Activated T-cell treated with anti-CD3 and anti-CD28 coated beads, Interleukin-2, amount 50 U/mL, for 4 hours (primary cell): ENCODE measurements around the gene ALS2. TPM values are rescaled to one million over a fixed set of nuclear protein-coding genes. Genes with fewer than 3 reads are reported as not detected.
"Not testable (repeated sequence)": the region's sequence is repeated elsewhere in the genome, so short reads cannot be mapped to it uniquely, and the experiment has no call there.

Source experiments
- ATAC-seq, 2 donors: fragments of 200-7000 bp; cut with Tn5 transposase; one replicate each; pipeline ENCODE4 v1.10.0; 2021
- DNase-seq: peaks from one replicate; pipeline ENCODE4 v3.0.0-alpha.2; 2020
- H3K27me3 Mint-ChIP-seq: one replicate; pipeline ENCODE4 v1.8.0; 2021; ENCODE audit warnings: low read depth, mixed read lengths
- H3K36me3 Mint-ChIP-seq: one replicate; pipeline ENCODE4 v1.8.0; 2022; ENCODE audit warnings: mixed read lengths; ENCODE audit not compliant: insufficient read depth
- H3K4me1 Mint-ChIP-seq: one replicate; pipeline ENCODE4 v1.8.0; 2021; ENCODE audit warnings: low read depth, mixed read lengths
- H3K4me3 Mint-ChIP-seq: one replicate; pipeline ENCODE4 v1.8.0; 2021; ENCODE audit warnings: mild to moderate bottlenecking, moderate library complexity, mixed read lengths
- H3K9me3 Mint-ChIP-seq: one replicate; pipeline ENCODE4 v1.8.0; 2021; ENCODE audit warnings: mixed read lengths
- total RNA-seq, 3 donors: library from RNA; stranded (reverse); gene quantifications; one replicate each; pipeline ENCODE4 v1.2.1, GENCODE V29; 2021

Gene ALS2
- total RNA-seq, 3 donors from 2014 or later: 13.3 to 15.1 (median 14.8) TPM

DNA sequence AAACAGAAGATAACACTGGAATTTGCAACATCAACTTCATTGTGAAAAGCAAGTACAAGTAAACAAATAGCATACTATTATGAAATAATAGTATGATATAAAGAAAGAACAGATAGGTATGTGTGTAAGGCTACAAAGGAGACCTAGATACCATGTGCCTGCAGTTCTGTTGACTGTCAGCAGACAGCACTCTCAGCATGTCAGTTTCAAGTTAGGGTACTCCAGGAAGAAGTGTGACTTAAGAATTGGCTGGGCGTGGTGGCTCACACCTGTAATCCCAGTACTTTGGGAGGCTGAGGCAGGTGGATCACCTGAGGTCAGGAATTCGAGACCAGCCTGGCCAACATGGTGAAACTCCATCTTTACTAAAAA, 18.2 kb upstream of the ALS2 start:
- H3K36me3 Mint-ChIP-seq, H3K4me1 Mint-ChIP-seq, ATAC-seq, H3K4me3 Mint-ChIP-seq, H3K9me3 Mint-ChIP-seq, DNase-seq: not testable (repeated sequence)
- H3K27me3 Mint-ChIP-seq: peaks cover 13% of the 10 kb centered on the region

- Mint-ChIP-seq H3K36me3 (no peaks in the 10 kb centered on the region), H3K4me3 (no peak overlapping the region), H3K4me1 (no peaks in the 10 kb centered on the region), H3K9me3 (no peaks in the 10 kb centered on the region), H3K27me3 (peaks cover 9% of the 10 kb centered on the region)
- ATAC-seq (no peak), DNase-seq (no peak)
Observed at GRCh38 chr2:201798252-201798913, 17.6 kb upstream of the ALS2 start.

- DNase-seq: no peak
- Mint-ChIP-seq H3K4me1 (no peaks in the 10 kb centered on the region), H3K36me3 (no peaks in the 10 kb centered on the region), H3K4me3 (no peak overlapping the region), H3K9me3 (no peaks in the 10 kb centered on the region), H3K27me3 (peaks cover 8% of the 10 kb centered on the region)
- ATAC-seq: no peak
Observed at GRCh38 chr2:201797175-201797840, 16.6 kb upstream of the ALS2 start.

GRCh38 chr2:201796478-201796865, 15.7 kb upstream of the ALS2 start:
- H3K4me3 Mint-ChIP-seq: no peak overlapping the region
- DNase-seq: no peak
- H3K4me1 Mint-ChIP-seq: no peaks in the 10 kb centered on the region
- peaks cover 12% of the 10 kb centered on the region for H3K27me3 Mint-ChIP-seq
- no peaks in the 10 kb centered on the region for H3K9me3 Mint-ChIP-seq
- ATAC-seq: no peak
- H3K36me3 Mint-ChIP-seq: no peaks in the 10 kb centered on the region

- DNase-seq (no peak), ATAC-seq (no peak)
- Mint-ChIP-seq H3K27me3 (peaks cover 9% of the 10 kb centered on the region), H3K36me3 (no peaks in the 10 kb centered on the region), H3K4me1 (no peaks in the 10 kb centered on the region), H3K4me3 (no peak overlapping the region), H3K9me3 (no peaks in the 10 kb centered on the region)
Observed at GRCh38 chr2:201795607-201796477, 15.1 kb upstream of the ALS2 start.

DNA sequence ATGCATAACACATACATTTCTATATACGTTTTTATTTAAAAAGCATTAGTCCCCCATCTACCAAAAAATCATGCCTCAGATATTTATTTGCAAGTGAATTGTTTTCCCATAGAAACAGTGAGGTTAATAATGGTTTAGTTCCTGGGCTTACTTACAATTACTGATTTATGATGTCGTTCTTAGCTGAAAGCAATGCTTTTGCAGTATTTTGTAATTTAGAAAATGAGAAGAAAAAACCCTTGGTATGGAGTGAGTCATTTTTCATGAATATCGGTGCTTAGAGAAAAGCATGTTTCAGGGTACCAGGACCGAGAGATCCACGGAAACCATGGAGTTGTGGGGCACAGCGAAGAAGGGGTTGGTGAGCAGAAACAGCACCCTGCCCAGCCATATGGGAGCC, 13.6 kb upstream of the ALS2 start:
- DNase-seq: no peak
- Mint-ChIP-seq H3K4me3 (no peak overlapping the region), H3K9me3 (no peaks in the 10 kb centered on the region), H3K27me3 (peaks cover 7% of the 10 kb centered on the region), H3K4me1 (no peaks in the 10 kb centered on the region), H3K36me3 (no peaks in the 10 kb centered on the region)
- ATAC-seq: no peak

DNA sequence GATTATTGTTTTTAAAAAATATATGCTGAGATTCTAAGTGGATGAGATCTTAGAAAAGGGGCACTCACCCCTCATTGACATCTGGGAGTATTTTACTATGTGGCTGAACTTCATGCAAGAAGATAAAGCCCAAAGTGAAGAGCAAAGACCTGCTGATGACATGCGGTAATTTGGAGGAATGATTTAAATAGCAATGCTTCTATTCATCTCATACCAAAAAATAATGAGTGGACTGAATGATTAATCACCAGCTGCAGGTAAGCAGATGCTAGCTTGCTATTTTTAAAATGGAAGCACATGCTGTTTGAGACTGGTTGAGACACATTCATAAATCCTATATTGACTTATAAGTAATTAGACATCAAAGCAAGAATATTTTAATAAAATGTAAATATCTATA, 12.9 kb upstream of the ALS2 start:
- H3K9me3 Mint-ChIP-seq: no peaks in the 10 kb centered on the region
- DNase-seq: no peak
- ATAC-seq: no peak
- no peaks in the 10 kb centered on the region for H3K4me1 Mint-ChIP-seq
- H3K4me3 Mint-ChIP-seq: no peak overlapping the region
- H3K27me3 Mint-ChIP-seq: peaks cover 7% of the 10 kb centered on the region
- H3K36me3 Mint-ChIP-seq: no peaks in the 10 kb centered on the region

DNA sequence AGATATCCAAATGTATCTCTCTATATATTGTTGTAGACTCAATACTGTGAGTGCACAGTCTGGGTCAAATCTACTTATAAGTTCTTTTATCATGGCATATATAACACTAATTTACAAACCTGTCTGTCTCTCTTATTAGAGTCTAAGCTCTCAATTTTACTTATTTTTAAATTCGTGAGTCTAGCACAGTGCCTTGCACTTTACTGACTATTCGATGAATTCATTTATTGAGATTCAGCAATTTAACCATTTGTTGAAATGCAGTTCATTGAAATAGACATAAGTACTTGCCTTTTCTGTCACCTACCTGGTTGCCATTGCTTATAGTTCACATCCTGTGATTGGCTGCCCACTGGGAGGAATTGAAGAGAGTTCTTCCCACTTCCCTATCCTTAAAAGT, 10.3 kb upstream of the ALS2 start:
- DNase-seq: no peak

DNA sequence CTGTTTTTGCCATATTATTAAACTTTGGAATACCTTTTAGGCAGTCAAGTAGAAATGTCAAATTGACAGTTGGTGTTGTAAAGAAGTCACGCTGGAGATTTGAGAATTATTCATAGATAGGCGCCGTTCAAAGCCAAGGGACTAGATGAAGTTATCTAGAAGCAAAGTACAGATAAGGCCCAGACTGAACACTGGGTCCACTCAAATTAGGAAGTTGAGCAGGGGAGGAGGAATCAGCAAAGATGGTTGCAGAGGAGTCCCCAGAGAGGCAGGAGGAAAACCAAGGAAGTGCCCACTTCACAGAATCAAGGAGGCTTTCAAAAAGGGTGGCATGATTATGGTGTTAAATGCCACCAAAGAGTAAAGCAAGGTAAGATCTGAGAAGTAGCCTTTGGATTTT, 9.6 kb upstream of the ALS2 start:
- no peak for ATAC-seq
- H3K9me3 Mint-ChIP-seq: no peaks in the 10 kb centered on the region
- H3K36me3 Mint-ChIP-seq: no peaks in the 10 kb centered on the region

More for the DNA sequence above, 10.3 kb upstream of the ALS2 start:
- Mint-ChIP-seq H3K9me3 (no peaks in the 10 kb centered on the region), H3K4me3 (no peak overlapping the region), H3K27me3 (peaks cover 7% of the 10 kb centered on the region), H3K36me3 (no peaks in the 10 kb centered on the region), H3K4me1 (no peaks in the 10 kb centered on the region)
- ATAC-seq: no peak

DNA sequence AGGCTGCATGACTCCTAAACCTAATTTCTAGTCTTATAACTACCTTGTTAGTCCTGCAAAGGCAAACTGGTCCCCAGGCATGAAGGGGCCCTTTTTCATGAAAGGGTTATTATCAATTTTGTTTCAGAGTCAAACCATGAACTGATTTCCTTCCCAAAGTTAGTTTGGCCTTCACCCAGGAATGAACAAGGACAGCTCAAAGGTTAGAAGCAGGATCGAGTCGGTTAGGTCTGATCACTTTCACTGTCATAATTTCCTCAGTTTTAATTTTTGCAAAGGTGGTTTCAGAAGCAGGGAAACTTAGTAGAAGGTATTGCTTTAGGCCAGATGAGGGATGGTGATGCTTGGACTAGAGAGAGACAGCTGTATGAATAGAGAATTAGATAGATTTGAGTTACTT, 8.7 kb upstream of the ALS2 start:
- DNase-seq (no peak), ATAC-seq (no peak)
- Mint-ChIP-seq H3K36me3 (no peaks in the 10 kb centered on the region), H3K4me1 (no peaks in the 10 kb centered on the region), H3K9me3 (no peaks in the 10 kb centered on the region), H3K27me3 (peaks cover 7% of the 10 kb centered on the region), H3K4me3 (no peak overlapping the region)

More for the DNA sequence above, 9.6 kb upstream of the ALS2 start:
- H3K4me1 Mint-ChIP-seq: no peaks in the 10 kb centered on the region
- peaks cover 7% of the 10 kb centered on the region for H3K27me3 Mint-ChIP-seq
- DNase-seq: no peak
- H3K4me3 Mint-ChIP-seq: no peak overlapping the region

- ATAC-seq: no peak
- H3K36me3 Mint-ChIP-seq: no peaks in the 10 kb centered on the region
Observed at GRCh38 chr2:201788371-201788770, 7.6 kb upstream of the ALS2 start.

DNA sequence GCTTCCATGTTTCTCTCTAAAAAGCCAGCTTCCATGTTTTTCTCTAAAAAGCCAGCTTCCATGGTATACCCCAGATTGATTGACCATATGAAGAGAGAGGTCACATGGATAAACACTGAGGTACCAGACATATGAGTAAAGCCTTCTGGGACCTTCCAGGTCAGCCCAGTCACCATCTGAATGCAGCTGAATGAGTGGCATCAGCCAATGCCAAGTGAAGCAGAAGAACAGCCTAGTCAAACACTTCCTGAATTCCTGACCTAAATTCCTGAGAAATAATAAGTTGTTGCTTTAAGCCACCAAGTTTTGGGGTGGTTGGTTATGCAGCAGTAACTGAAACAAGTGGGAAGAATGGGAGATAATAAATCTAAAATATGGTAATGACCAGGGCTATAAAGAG, 5.7 kb upstream of the ALS2 start:
- ATAC-seq (no peak), DNase-seq (no peak)
- H3K4me3 Mint-ChIP-seq: no peak overlapping the region
- no peaks in the 10 kb centered on the region for H3K9me3 Mint-ChIP-seq
- no peaks in the 10 kb centered on the region for H3K36me3 Mint-ChIP-seq
- peaks cover 6% of the 10 kb centered on the region for H3K4me1 Mint-ChIP-seq
- H3K27me3 Mint-ChIP-seq: peaks cover 3% of the 10 kb centered on the region

More at GRCh38 chr2:201788371-201788770, 7.6 kb upstream of the ALS2 start:
- Mint-ChIP-seq H3K9me3 (no peaks in the 10 kb centered on the region), H3K4me3 (no peak overlapping the region), H3K4me1 (no peaks in the 10 kb centered on the region), H3K27me3 (peaks cover 10% of the 10 kb centered on the region)
- no peak for DNase-seq

DNA sequence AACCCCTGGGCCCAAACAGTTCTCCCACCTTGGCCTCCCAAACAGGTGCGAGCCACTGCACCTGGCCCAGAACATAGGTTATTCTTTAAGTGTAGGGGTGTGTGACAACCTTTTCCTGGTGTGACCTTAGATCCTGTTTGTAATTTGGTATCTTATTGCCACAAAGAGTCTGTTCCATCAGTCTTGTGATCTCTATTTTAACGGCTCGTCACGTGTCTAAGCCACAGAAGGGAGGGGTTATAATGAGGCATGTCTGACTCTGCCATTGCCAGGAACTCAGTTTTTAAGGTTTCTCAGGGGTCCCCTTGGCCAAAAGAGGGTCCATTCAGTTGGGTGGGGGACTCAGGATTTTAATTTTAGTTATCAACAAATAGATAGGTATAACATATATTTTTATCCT, 4.4 kb upstream of the ALS2 start:
- no peak for ATAC-seq
- Mint-ChIP-seq H3K4me3 (no peak overlapping the region), H3K9me3 (no peaks in the 10 kb centered on the region), H3K27me3 (peaks cover 3% of the 10 kb centered on the region), H3K4me1 (peaks cover 10% of the 10 kb centered on the region), H3K36me3 (no peaks in the 10 kb centered on the region)
- DNase-seq: no peak

DNA sequence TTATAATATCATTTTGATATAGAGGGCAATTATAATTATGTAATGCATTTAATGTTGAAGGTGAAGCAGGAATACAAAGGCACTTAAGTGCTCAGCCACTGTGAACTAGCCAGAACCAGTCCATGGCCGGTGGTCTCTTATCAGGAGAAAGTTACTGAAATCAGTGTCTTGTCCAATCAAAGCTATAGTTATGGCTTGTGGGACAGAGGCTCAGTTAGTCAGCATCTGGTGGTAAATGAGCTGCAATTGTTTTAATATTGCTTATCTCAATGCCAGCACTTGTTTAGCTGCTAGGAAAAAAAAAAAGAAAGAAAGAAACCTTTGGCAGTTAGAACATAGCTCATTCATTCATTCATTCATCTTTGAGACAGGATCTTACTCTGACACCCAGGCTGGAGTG, 3.8 kb upstream of the ALS2 start:
- Mint-ChIP-seq H3K9me3 (no peaks in the 10 kb centered on the region), H3K4me3 (no peak overlapping the region), H3K36me3 (no peaks in the 10 kb centered on the region), H3K4me1 (peaks cover 13% of the 10 kb centered on the region), H3K27me3 (peaks cover 3% of the 10 kb centered on the region)
- no peak for ATAC-seq
- no peak for DNase-seq
